ENCODE data around the gene LUC7L. TPM values are rescaled to one million over a fixed set of nuclear protein-coding genes. Genes with fewer than 3 reads are reported as not detected.
A peak's percentile ranks its signal among the peaks of the same experiment; 100 is the strongest.
"Not testable (repeated sequence)": the region's sequence is repeated elsewhere in the genome, so short reads cannot be mapped to it uniquely, and the experiment has no call there.

The LUC7L gene
- total RNA-seq, 1 experiment from 2014 or later: 45.1 TPM

DNA sequence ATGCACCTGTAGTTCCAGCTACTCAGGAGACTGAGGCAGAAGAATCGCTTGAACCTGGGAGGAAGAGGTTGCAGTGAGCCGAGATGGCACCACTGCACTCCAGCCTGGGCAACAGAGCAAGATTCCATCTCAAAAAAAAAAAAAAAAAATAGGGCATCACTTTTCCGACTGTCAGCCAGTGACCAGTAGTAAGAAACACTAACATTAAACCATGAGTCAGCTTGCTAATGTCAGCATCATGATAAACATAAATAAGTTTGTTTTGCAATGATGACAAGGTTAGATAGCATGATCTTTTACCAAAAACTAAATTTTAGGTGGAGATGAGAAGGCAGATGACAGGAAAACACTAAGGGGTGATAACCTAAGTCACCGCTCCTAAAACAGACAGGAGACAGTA lies 19.9 kb downstream of the LUC7L start:
- not testable (repeated sequence) for DNase-seq, H3K4me3 ChIP-seq, H3K27me3 ChIP-seq, H3K9me3 ChIP-seq
- H3K36me3 ChIP-seq: peaks cover 83% of the 10 kb centered on the region

DNA sequence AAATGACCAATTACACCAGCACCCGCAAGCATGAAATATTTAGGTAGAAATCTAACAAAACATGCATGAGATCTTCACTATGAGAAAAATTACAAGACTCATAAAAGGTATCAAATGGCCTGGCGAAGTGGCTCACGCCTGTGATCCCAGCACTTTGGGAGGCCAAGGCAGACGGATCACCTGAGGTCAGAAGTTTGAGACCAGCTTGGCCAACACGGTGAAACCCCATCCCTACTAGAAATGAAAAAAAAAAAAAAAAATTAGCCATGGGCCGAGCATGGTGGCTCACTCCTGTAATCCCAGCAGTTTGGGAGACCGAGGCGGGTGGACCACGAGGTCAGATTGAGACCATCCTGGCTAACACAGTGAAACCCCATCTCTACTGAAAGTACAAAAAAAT lies 25.2 kb downstream of the LUC7L start:
- not testable (repeated sequence) for DNase-seq, H3K9me3 ChIP-seq, H3K27me3 ChIP-seq, H3K4me3 ChIP-seq
- peaks cover 81% of the 10 kb centered on the region for H3K36me3 ChIP-seq

DNA sequence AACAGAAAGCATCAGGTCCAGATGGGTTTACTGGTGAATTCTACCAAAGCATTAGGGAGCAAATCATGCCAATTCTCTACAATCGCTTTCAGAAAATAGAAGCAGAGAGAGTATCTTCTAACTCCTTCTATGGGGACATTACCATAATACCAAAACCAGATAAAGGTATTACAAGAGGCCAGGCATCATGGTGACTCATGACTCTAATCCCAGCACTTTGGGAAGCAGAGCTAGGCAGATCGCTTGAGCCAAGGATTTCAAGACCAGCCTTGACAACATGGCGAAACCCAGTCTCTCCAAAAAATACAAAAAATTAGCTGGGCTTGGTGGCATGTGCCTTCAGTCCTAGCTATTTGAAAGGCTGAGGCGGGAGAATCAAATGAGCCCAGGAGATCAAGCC lies 26.0 kb downstream of the LUC7L start:
- peak; percentile 23 for DNase-seq
- no peaks in the 10 kb centered on the region for H3K9me3 ChIP-seq
- peaks cover 82% of the 10 kb centered on the region for H3K36me3 ChIP-seq
- no peak overlapping the region for H3K4me3 ChIP-seq
- H3K27me3 ChIP-seq: no peaks in the 10 kb centered on the region

DNA sequence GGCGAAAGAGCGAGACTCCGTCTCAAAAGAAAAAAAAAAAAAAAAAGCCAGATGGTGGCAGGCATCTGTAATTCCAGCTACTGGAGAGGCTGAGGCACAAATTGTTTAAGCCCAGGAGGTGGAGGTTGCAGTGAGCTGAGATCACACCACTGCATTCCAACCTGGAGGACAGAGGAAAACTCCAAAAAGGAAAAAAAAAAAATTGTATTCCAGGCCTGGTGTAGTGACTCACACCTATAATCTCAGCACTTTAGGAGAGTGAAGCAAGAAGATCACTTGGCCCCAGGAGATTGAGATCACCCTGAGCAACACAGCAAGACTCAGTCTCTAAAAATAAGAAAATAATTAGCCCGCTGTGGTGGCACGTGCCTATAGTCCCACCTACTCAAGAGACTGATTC lies 28.9 kb downstream of the LUC7L start:
- Histone ChIP-seq H3K27me3 (no peaks in the 10 kb centered on the region), H3K4me3 (no peak overlapping the region), H3K36me3 (peaks cover 80% of the 10 kb centered on the region), H3K9me3 (no peaks in the 10 kb centered on the region)
- DNase-seq: peak; percentile 30

DNA sequence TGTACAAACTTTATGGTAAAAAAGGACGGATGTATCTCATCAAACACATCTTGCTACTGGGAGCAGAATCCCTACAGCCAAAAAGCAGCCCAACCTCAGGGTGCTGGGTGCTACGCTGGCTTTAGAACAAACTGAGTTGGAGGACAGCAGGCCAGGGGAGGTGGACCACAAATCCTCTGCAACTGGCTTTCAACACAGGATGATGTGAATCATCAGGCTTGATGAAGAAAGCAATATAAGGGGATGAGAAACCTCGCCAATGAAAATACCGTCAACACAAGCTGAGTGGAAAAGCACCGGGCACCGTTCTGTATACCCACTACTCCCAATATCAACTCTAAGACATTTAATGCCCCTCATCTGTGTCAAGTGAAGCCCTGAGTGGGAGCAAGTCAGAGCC lies 34.7 kb downstream of the LUC7L start:
- Histone ChIP-seq H3K4me3 (no peak overlapping the region), H3K27me3 (no peaks in the 10 kb centered on the region), H3K9me3 (no peaks in the 10 kb centered on the region), H3K36me3 (peaks cover 89% of the 10 kb centered on the region)
- DNase-seq: no peak

DNA sequence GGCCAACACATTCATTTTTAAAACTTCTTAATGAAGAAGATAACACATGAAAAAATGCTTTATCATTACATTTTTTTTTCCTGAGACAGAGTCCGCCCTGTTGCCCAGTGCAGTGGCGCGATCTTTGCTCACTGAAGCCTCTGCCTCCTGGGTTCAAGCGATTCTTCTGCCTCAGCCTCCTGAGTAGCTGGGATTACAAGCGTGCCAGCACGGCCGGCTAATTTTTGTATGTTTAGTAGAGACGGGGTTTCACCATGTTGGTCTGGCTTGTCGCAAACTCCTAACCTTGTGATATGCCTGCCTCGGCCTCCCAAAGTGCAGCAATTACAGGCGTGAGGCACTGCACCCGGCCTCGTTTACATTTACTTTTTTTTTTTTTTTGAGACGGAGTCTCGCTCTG lies 35.8 kb downstream of the LUC7L start:
- H3K4me3 ChIP-seq: no peak overlapping the region
- H3K36me3 ChIP-seq: peaks cover 89% of the 10 kb centered on the region
- DNase-seq: no peak
- no peaks in the 10 kb centered on the region for H3K9me3 ChIP-seq
- no peaks in the 10 kb centered on the region for H3K27me3 ChIP-seq

DNA sequence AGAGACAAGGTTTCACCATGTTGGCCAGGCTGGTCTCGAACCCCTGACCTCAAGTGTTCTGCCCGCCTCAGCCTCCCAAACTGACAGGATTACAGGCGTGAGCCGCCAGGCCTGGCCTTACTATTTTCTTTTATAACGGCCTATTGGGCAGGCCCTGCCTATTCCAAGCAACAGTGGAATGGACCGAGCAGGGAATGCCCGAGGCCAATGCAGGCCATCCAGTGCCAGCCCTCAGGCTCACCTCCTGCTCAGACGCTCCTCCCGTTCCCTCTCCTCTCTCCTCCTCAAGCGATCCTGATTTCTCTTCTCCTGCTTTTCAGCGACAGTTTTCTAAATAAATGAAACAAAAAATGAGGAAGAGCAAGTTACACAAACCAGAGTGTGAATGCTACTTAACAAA lies 36.6 kb downstream of the LUC7L start:
- Histone ChIP-seq H3K36me3 (peaks cover 88% of the 10 kb centered on the region), H3K27me3 (no peaks in the 10 kb centered on the region), H3K9me3 (no peaks in the 10 kb centered on the region), H3K4me3 (no peak overlapping the region)
- no peak for DNase-seq

DNA sequence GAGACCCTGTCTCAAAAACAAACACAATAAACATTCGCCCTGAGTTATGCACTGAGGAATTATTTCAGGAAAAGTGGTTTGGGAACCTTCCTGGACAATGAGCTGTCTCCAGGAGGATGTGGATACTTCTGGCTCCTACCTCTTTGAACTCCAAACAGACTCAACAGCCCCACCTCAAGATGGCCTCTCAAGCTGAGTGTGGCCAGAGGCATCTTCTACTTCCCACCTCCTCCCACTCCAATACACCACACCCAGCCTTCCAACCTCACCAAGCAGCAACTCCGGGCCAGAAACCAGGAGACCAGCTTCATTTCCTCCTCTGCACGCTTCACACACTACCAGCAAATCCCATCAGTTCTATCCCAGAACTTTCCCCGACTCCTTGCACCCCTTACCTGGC lies 37.4 kb downstream of the LUC7L start:
- H3K36me3 ChIP-seq: peaks cover 85% of the 10 kb centered on the region
- no peak for DNase-seq
- H3K9me3 ChIP-seq: no peaks in the 10 kb centered on the region
- H3K27me3 ChIP-seq: no peaks in the 10 kb centered on the region
- H3K4me3 ChIP-seq: no peak overlapping the region

DNA sequence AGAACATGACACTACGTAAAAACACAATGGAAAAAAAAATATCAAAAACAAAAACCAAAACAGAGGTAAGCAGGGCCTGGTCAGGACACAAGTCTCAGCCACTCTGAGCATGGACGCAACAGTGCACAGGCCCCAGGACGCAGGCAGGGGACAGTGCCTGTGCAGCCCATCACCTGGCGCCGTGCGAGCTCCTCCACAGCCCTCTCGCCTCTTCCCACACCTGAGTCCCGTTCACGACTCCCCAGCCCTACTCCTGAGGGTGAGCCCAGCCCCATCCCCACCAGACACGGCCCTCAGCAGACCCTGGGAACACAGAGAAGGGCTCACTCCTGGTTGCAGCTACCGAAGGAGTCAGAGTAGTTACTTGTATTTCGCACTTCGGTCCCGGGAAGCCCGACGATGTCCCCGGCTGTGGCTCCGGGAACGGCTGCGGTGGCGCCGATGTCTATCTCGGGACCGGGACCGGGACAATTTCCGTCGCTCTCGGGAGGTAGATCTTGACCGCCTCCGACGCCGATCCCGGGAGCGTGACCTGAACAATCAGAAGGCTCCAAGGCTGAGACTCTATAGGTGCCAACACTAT lies 39.6 kb downstream of the LUC7L start:
- Histone ChIP-seq H3K27me3 (no peaks in the 10 kb centered on the region), H3K36me3 (peaks cover 68% of the 10 kb centered on the region), H3K4me3 (no peak overlapping the region), H3K9me3 (no peaks in the 10 kb centered on the region)
- no peak for DNase-seq

DNA sequence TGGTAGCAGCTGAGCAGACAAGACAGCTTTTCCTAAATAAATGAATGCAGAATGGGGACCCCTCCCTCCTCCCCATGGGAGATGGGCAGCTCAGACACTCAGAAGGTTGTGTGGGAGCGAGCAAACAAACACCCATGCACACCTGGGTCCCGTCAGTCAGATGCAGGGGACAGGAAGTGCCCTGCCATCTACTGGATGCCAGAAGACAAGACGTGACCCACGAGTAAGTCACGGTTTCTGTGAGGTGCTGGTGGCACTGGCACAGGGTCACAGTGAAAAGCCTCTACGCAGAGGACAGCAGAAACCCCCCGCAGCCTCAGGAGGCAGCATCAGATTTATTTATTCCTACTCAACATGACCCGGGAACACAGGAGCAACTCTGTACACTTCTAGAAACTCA lies 40.6 kb downstream of the LUC7L start:
- Histone ChIP-seq H3K4me3 (no peak overlapping the region), H3K27me3 (no peaks in the 10 kb centered on the region), H3K9me3 (no peaks in the 10 kb centered on the region), H3K36me3 (peaks cover 66% of the 10 kb centered on the region)
- no peak for DNase-seq

DNA sequence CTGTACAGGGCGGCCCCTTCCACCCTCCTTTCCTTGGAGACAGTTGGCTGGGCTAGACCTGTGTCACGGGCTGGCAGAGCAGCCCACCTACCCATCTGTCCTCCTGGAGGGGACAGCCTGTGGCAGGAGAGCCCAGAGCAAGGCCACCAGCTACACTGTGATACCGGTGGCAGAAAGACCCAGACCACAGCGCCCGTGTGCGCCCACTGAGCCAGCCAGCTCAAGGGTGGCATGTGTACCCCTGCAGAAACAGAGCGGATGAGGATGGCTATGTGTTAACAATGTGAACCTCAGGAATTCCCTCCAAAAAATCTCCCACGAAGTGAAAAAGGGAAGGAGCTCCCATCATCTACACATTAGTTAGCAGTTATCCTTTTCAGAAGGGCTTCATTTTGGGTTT lies 41.9 kb downstream of the LUC7L start:
- H3K27me3 ChIP-seq: no peaks in the 10 kb centered on the region
- DNase-seq: no peak
- H3K36me3 ChIP-seq: peaks cover 55% of the 10 kb centered on the region
- no peak overlapping the region for H3K4me3 ChIP-seq
- no peaks in the 10 kb centered on the region for H3K9me3 ChIP-seq

DNA sequence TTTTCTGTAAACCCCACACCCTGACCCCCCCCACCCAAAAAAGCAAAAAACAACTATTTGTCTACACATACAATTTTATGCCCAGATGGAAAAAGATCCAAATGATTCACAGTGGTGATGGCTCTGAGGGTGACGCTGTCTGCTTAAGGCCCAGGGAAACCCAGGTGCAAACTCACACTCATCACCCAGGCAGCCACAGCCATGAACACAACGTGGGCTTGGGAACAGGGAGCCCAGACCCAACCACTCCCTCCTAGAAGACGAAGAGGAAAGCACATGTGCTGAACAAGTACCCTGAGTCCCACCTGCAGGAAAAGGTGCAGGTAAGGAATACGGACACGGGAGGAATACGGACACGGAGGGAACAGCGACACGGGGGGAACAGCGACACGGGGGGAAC lies 43.6 kb downstream of the LUC7L start:
- Histone ChIP-seq H3K9me3 (no peaks in the 10 kb centered on the region), H3K36me3 (peaks cover 46% of the 10 kb centered on the region), H3K4me3 (no peak overlapping the region), H3K27me3 (peaks cover 5% of the 10 kb centered on the region)
- no peak for DNase-seq

DNA sequence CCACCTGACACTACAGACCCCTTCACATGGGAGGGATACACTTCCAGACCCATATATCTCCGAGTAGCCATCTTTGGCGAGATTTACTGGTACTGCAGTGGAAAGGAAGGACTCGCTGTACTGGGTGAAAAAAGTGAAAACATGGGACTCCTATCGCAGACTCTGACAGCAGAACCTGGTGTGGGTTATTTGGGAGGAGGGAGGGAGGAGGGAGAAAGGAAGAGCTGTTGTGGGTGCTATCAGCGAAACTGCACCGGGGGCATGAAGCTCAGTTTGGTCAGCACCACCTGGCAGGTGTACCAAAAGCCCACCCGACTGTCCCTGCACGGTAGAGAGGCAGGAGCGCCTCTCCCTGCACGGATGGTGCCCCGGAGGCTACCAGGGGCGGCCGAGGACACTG lies 44.0 kb downstream of the LUC7L start:
- DNase-seq: no peak
- no peaks in the 10 kb centered on the region for H3K9me3 ChIP-seq
- peaks cover 9% of the 10 kb centered on the region for H3K27me3 ChIP-seq
- H3K36me3 ChIP-seq: peaks cover 42% of the 10 kb centered on the region
- no peak overlapping the region for H3K4me3 ChIP-seq

DNA sequence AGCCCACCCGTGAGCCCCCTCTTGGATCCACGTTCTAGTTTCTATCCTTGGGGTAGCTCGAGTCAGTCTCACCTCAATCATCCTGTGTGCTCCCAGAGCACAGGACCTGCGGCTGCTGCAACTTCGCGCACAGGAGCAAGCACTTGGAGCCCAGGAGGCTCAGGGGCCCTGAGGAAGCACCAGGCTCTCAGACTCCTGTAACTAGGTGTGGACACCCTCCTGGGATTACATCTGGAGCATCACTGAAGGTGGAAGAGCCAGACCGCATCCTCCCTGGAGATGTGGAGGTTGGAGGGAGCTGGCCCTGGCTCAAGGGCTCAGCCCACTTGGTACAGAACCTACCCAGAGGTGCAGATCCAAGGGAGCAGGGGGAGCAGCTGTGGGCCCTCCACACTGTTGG lies 46.2 kb downstream of the LUC7L start:
- no peaks in the 10 kb centered on the region for H3K9me3 ChIP-seq
- H3K36me3 ChIP-seq: peaks cover 22% of the 10 kb centered on the region
- DNase-seq: no peak
- no peak overlapping the region for H3K4me3 ChIP-seq
- peaks cover 31% of the 10 kb centered on the region for H3K27me3 ChIP-seq

DNA sequence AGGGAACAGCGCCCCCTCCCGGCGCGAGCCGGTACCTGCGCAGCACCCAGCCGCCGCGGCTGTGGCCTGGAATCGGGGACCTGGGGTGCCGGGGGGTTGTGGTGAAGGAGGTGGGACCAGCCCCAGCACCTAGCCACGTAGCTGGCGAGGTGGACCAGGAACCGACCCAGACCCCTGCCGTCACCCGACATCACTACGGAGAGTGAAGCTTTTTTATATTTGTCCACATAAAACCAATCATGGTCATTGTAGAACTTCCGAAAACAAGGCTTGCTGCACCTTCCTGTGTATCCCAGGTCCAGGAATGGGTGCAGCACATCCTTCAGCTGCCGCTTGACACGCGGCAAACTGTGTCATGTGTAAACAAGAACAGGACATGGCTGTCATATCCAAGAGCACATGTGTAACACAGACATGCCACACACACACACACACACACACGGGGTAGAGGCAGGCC lies 47.7 kb downstream of the LUC7L start:
- Histone ChIP-seq H3K4me3 (no peak overlapping the region), H3K9me3 (no peaks in the 10 kb centered on the region), H3K27me3 (peaks cover 41% of the 10 kb centered on the region), H3K36me3 (peaks cover 14% of the 10 kb centered on the region)
- DNase-seq: no peak

DNA sequence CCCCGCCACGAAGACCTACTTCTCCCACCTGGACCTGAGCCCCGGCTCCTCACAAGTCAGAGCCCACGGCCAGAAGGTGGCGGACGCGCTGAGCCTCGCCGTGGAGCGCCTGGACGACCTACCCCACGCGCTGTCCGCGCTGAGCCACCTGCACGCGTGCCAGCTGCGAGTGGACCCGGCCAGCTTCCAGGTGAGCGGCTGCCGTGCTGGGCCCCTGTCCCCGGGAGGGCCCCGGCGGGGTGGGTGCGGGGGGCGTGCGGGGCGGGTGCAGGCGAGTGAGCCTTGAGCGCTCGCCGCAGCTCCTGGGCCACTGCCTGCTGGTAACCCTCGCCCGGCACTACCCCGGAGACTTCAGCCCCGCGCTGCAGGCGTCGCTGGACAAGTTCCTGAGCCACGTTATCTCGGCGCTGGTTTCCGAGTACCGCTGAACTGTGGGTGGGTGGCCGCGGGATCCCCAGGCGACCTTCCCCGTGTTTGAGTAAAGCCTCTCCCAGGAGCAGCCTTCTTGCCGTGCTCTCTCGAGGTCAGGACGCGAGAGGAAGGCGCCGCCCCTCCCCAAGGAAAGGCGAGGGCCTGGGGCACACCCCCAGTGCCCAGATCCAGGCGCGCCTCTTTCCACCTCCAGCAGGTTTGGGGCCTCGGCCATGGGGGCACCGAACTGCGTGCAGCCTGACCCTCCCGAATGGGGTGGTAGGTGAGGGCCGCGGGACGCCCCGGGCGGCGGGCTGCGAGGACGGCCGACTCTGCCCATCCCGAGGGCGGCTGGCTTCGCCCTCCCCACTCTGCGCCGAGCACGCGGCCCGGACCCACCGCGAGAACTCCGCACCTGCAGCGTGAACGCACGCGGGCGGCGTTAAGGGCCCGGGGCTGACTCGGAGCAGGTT lies 48.3 kb downstream of the LUC7L start:
- Histone ChIP-seq H3K36me3 (peaks cover 14% of the 10 kb centered on the region), H3K9me3 (no peaks in the 10 kb centered on the region), H3K4me3 (peak overlapping the region; percentile 4; the same call in 1 of the 2 replicates), H3K27me3 (peaks cover 41% of the 10 kb centered on the region)
- DNase-seq: peak; percentile 74

DNA sequence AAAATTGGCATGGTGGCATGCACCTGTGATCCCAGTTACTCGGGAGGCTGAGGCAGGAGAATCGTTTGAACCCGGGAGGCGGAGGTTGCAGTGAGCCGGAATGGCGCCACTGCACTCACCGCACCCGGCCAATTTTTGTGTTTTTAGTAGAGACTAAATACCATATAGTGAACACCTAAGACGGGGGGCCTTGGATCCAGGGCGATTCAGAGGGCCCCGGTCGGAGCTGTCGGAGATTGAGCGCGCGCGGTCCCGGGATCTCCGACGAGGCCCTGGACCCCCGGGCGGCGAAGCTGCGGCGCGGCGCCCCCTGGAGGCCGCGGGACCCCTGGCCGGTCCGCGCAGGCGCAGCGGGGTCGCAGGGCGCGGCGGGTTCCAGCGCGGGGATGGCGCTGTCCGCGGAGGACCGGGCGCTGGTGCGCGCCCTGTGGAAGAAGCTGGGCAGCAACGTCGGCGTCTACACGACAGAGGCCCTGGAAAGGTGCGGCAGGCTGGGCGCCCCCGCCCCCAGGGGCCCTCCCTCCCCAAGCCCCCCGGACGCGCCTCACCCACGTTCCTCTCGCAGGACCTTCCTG lies 49.1 kb downstream of the LUC7L start, which contains the start of gene HBQ1:
Gene HBQ1, plus strand, starts transcription at position 359 of the 575 bp plus-strand sequence. Its CDS starts 28 bp downstream, at position 387.
- Histone ChIP-seq H3K27me3 (peaks cover 47% of the 10 kb centered on the region), H3K9me3 (no peaks in the 10 kb centered on the region), H3K36me3 (peaks cover 14% of the 10 kb centered on the region), H3K4me3 (peak within 1 kb of the TSS; percentile 4; the same call in 1 of the 2 replicates)
- no peak for DNase-seq

All from MG63 (cell line).